ENCODE results near the gene TNFAIP3.

Gene TNFAIP3

GRCh38 chr6:137903933-137904821 lies 37.1 kb downstream of the TNFAIP3 start:
- no peak for DNase-seq

GRCh38 chr6:137904822-137905617 lies 38.0 kb downstream of the TNFAIP3 start:
- peak; percentile 20 for DNase-seq

GRCh38 chr6:137906020-137906472 lies 39.0 kb downstream of the TNFAIP3 start:
- DNase-seq, result no peak

GRCh38 chr6:137907170-137907569 lies 40.1 kb downstream of the TNFAIP3 start:
- no peak for DNase-seq

GRCh38 chr6:137909533-137909932 lies 42.5 kb downstream of the TNFAIP3 start:
- DNase-seq, result no peak

- no peak for DNase-seq
Observed at GRCh38 chr6:137910424-137910834, 43.4 kb downstream of the TNFAIP3 start.

- DNase-seq, result no peak
Observed at GRCh38 chr6:137910843-137911456, 43.9 kb downstream of the TNFAIP3 start.

- DNase-seq, result no peak
Observed at GRCh38 chr6:137911675-137912191, 44.7 kb downstream of the TNFAIP3 start.

- DNase-seq, result no peak
Observed at GRCh38 chr6:137912813-137913212, 45.8 kb downstream of the TNFAIP3 start.

- no peak for DNase-seq
Observed at GRCh38 chr6:137913434-137913833, 46.4 kb downstream of the TNFAIP3 start.

- no peak for DNase-seq
Observed at GRCh38 chr6:137913996-137914529, 47.0 kb downstream of the TNFAIP3 start.

- DNase-seq, result no peak
Observed at GRCh38 chr6:137914530-137915193, 47.6 kb downstream of the TNFAIP3 start.

- no peak for DNase-seq
Observed at GRCh38 chr6:137915790-137916189, 48.7 kb downstream of the TNFAIP3 start.

GRCh38 chr6:137917551-137918325 lies 50.7 kb downstream of the TNFAIP3 start:
- no peak for DNase-seq

- DNase-seq, result no peak
Observed at GRCh38 chr6:137919502-137919823, 52.4 kb downstream of the TNFAIP3 start.

- no peak for DNase-seq
Observed at GRCh38 chr6:137919837-137920730, 53.0 kb downstream of the TNFAIP3 start.

- no peak for DNase-seq
Observed at GRCh38 chr6:137921823-137922222, 54.8 kb downstream of the TNFAIP3 start.

GRCh38 chr6:137923866-137924653 lies 57.0 kb downstream of the TNFAIP3 start:
- no peak for DNase-seq

GRCh38 chr6:137925141-137925698 lies 58.2 kb downstream of the TNFAIP3 start:
- no peak for DNase-seq
